HepG2 (cell line): Measurements from ENCODE around the gene TOMM20. TPM values are rescaled to one million over a fixed set of nuclear protein-coding genes. Genes with fewer than 3 reads are reported as not detected.

Experiments used
- ATAC-seq: fragments of 200-7000 bp; cut with Tn5 transposase; 3 replicates; pipeline ENCODE4 v1.9.1; 2020; ENCODE audit warnings: mild to moderate bottlenecking, moderate library complexity
- BruUV-seq: library from RNA; stranded (reverse); fragments of 400-500 nt; replicated peaks from 2 replicates; lab custom pipeline; 2021; lab: Mats Ljungman, UMichigan
- CTCF ChIA-PET: fragments of 300-600 bp; formaldehyde crosslinking; extraction: SDS; loops from one replicate; lab custom pipeline; 2021; ENCODE audit warnings: low total read pairs, inconsistent platforms, low intra/inter-chr PET ratio; lab: Yijun Ruan, JAX
- POLR2A ChIA-PET: fragments of 350-600 bp; sonication (Branson Sonifier 250); formaldehyde crosslinking; loops from one replicate; lab custom pipeline; 2020; ENCODE audit warnings: antibody characterized with exemption, inconsistent platforms; lab: Yijun Ruan, JAX
- DNase-seq: peaks from one replicate; pipeline ENCODE4 v3.0.0-alpha.2; 2015; ENCODE audit warnings: low spot score
- FAIRE-seq: peaks from 3 replicates; lab custom pipeline; 2011; peaks lifted over from hg19 to GRCh38; lab: Jason Lieb, UNC
- H2AFZ ChIP-seq: one replicate; pipeline ENCODE4 v1.6.1; 2011; ENCODE audit warnings: low read length, inconsistent platforms
- H3K27ac ChIP-seq: fragments of 300-600 bp; 3 replicates; pipeline ENCODE4 v1.8.0; 2011; ENCODE audit warnings: mixed run types, mild to moderate bottlenecking, mixed read lengths, low read length, inconsistent platforms; ENCODE audit not compliant: insufficient read depth; ENCODE audit errors: extremely low read length
- H3K27me3 ChIP-seq, 2 experiments: fragments of 200-600 bp in 1 of 2; 2 replicates in 1 of 2; 3 replicates in 1 of 2; pipeline versions ENCODE4 v1.6.0 to v1.8.0; 2011; ENCODE audit warnings: low read length in 2 of 2, mild to moderate bottlenecking in 2 of 2, moderate library complexity in 2 of 2, inconsistent platforms in 1 of 2; ENCODE audit not compliant: insufficient read depth in 2 of 2, control insufficient read depth in 1 of 2
- H3K36me3 ChIP-seq, 2 experiments: fragments of 200-600 bp in 1 of 2; replicated peaks in 1 of 2; 2 replicates in 1 of 2; 3 replicates in 1 of 2; pipeline versions ENCODE4 v1.5.1 to v1.8.0; 2011; ENCODE audit warnings: low read length in 2 of 2, inconsistent platforms in 1 of 2; ENCODE audit not compliant: insufficient read depth in 2 of 2, control insufficient read depth in 1 of 2
- H3K4me1 ChIP-seq: 2 replicates; pipeline ENCODE4 v1.5.1; 2012; ENCODE audit warnings: low read length, inconsistent platforms; ENCODE audit not compliant: insufficient read depth
- H3K4me2 ChIP-seq: 2 replicates; pipeline ENCODE4 v1.6.0; 2011; ENCODE audit warnings: low read depth, low read length, inconsistent platforms
- H3K4me3 ChIP-seq, 3 experiments: fragments of 200-600 bp in 1 of 3; sonication (generic), shearing (Covaris generic) in 1 of 3; replicated peaks in 1 of 3; 2 replicates each; pipeline ENCODE4 v1.5.1; 2011 to 2016; ENCODE audit warnings: low read length in 3 of 3, inconsistent platforms in 2 of 3, low read depth in 2 of 3, mild to moderate bottlenecking in 2 of 3, control low read depth in 1 of 3, mixed read lengths in 1 of 3; ENCODE audit not compliant: insufficient read depth in 1 of 3
- H3K79me2 ChIP-seq: one replicate; pipeline ENCODE4 v1.6.1; 2011; ENCODE audit warnings: low read length, inconsistent platforms; ENCODE audit not compliant: insufficient read depth
- H3K9ac ChIP-seq: 2 replicates; pipeline ENCODE4 v1.6.0; 2011; ENCODE audit warnings: mild to moderate bottlenecking, low read depth, low read length, inconsistent platforms; ENCODE audit not compliant: insufficient read depth
- H3K9me3 ChIP-seq: 2 replicates; pipeline ENCODE4 v1.5.1; 2012; ENCODE audit warnings: mild to moderate bottlenecking, low read length
- H4K20me1 ChIP-seq: 2 replicates; pipeline ENCODE4 v1.6.0; 2011; ENCODE audit warnings: inconsistent platforms, mild to moderate bottlenecking, low read length, moderate library complexity; ENCODE audit not compliant: insufficient read depth
- CREBL2 ChIP-seq: sonication (generic); formaldehyde crosslinking; IDR thresholded peaks from 2 replicates; pipeline ENCODE4 v1.8.1; 2023; ENCODE audit warnings: missing genetic modification reagents, mild to moderate bottlenecking, borderline replicate concordance
- PAWR ChIP-seq: sonication (generic); formaldehyde crosslinking; IDR thresholded peaks from 2 replicates; pipeline ENCODE4 v1.4.0; 2020; ENCODE audit warnings: missing genetic modification reagents, mild to moderate bottlenecking, borderline replicate concordance
- U2AF1 ChIP-seq: fragments of 200-400 bp; formaldehyde crosslinking; optimal IDR thresholded peaks from 2 replicates; pipeline ENCODE3; 2017; ENCODE audit warnings: mild to moderate bottlenecking, low read depth, low read length
- ZFP82 ChIP-seq: sonication (generic); formaldehyde crosslinking; IDR thresholded peaks from 2 replicates; pipeline ENCODE4 v1.5.1; 2020; ENCODE audit warnings: mild to moderate bottlenecking, missing genetic modification reagents, borderline replicate concordance
- WGBS: methylation state at CpG from one replicate; pipeline ENCODE4 v1.1.6; 2017; ENCODE audit warnings: low lambda C conversion rate; 5-methylcytosine and 5-hydroxymethylcytosine counted together
- in situ Hi-C: cut with HindIII; loops from 2 replicates; pipeline ENCODE4 v1.10.0; 2017; ENCODE audit warnings: low pct_unique_long_range_greater_than_20kb; ENCODE audit not compliant: extremely low pct_ligation_motif_present
- intact Hi-C: fragments of 100-400 bp; cut with micrococcal nuclease; formaldehyde crosslinking; loops from one replicate; pipeline ENCODE4 v1.10.0; 2022; ENCODE audit not compliant: unreplicated experiment
- polyA plus RNA-seq, 8 experiments: library from polyadenylated mRNA; depleted of rRNA in 3 of 8; stranded (reverse) in 7 of 8; unstranded in 1 of 8; fragments of >200 nt; fragmentation: Illumina TruSeq in 4 of 8; extraction: Trizol in 4 of 8; gene quantifications; 2 replicates each; pipeline versions ENCODE4 v1.2.1 to v1.2.3, GENCODE V29; 2011 to 2016; ENCODE audit warnings: low read depth in 4 of 8, missing spikeins in 1 of 8, mixed read lengths in 1 of 8; ENCODE audit not compliant: insufficient read depth in 1 of 8
- total RNA-seq, 5 experiments: library from RNA; depleted of rRNA; stranded (reverse); fragments of >200 nt; fragmentation: Illumina TruSeq; extraction: Trizol; gene quantifications; 2 replicates each; pipeline ENCODE4 v1.2.3, GENCODE V29; 2016; ENCODE audit warnings: low read depth in 1 of 5
- TF ChIP-seq, protein P1 (sequence below): sonication (generic); formaldehyde crosslinking; IDR thresholded peaks from 2 replicates; pipeline ENCODE4 v1.9.0; 2021; ENCODE audit warnings: missing genetic modification reagents, borderline replicate concordance
- TF ChIP-seq, protein P2 (sequence below): sonication (generic); formaldehyde crosslinking; IDR thresholded peaks from 2 replicates; pipeline ENCODE4 v1.9.0; 2022; ENCODE audit warnings: missing genetic modification reagents, mild to moderate bottlenecking, borderline replicate concordance

TOMM20 gene
- total and polyA plus RNA-seq, 2 of the 13 experiments (the other 11 are each of a cell fraction or from before 2014, with no cell fraction given): 153 to 376 TPM

DNA sequence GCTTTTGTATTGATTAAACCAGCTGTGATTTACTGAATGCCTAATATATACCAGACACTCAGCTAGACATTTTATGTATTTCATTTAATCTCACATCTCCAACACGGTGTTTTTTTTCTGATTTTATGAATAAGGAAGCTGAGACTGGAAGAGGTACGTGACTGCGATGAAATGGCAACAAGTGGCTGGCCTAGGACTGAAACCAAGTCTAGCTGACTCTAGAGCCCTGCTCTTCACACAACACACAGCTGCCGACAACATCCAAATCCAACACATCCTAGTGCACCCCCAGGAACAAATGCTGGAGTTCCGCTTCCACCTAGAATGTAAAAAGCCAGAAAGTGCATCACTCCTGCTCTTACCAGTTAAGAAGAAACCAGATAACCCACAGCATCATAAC, 10.7 kb upstream of the TOMM20 start:
- ChIA-PET CTCF (no interaction called here), POLR2A (interaction anchor here (1.4 to 1.8 kb wide), 2 partner anchors 9 to 22 kb away, joined by 3 to 6 read pairs; partner anchors contain the start of gene RBM34)
- Histone ChIP-seq H3K79me2 (peaks cover 9% of the 10 kb centered on the region), H3K36me3 (peaks cover 29 to 69% of the 10 kb centered on the region in 2 experiments), H3K4me1 (no peaks in the 10 kb centered on the region), H3K9ac (no peak overlapping the region), H3K27me3 (no peaks in the 10 kb centered on the region), H3K27ac (no peak overlapping the region), H3K4me3 (no peak overlapping the region), H3K4me2 (no peak overlapping the region), H2AFZ (no peak overlapping the region), H3K9me3 (no peaks in the 10 kb centered on the region), H4K20me1 (no peaks in the 10 kb centered on the region)
- in situ Hi-C loops (no loop called here), intact Hi-C loops (no loop called here)
- DNase-seq (no peak), FAIRE-seq (no peak), ATAC-seq (no peak)
- TF ChIP-seq, protein P1, sequence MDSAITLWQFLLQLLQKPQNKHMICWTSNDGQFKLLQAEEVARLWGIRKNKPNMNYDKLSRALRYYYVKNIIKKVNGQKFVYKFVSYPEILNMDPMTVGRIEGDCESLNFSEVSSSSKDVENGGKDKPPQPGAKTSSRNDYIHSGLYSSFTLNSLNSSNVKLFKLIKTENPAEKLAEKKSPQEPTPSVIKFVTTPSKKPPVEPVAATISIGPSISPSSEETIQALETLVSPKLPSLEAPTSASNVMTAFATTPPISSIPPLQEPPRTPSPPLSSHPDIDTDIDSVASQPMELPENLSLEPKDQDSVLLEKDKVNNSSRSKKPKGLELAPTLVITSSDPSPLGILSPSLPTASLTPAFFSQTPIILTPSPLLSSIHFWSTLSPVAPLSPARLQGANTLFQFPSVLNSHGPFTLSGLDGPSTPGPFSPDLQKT (CRISPR knock-in tag): no peak
- TF ChIP-seq, protein P2, sequence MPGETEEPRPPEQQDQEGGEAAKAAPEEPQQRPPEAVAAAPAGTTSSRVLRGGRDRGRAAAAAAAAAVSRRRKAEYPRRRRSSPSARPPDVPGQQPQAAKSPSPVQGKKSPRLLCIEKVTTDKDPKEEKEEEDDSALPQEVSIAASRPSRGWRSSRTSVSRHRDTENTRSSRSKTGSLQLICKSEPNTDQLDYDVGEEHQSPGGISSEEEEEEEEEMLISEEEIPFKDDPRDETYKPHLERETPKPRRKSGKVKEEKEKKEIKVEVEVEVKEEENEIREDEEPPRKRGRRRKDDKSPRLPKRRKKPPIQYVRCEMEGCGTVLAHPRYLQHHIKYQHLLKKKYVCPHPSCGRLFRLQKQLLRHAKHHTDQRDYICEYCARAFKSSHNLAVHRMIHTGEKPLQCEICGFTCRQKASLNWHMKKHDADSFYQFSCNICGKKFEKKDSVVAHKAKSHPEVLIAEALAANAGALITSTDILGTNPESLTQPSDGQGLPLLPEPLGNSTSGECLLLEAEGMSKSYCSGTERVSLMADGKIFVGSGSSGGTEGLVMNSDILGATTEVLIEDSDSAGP (CRISPR knock-in tag): no peak
- TF ChIP-seq ZFP82 (CRISPR knock-in tag) (no peak), U2AF1 (no peak)
- BruUV-seq: no TSS peak
- over 99% methylated on average over 5 of the region's 5 CpGs for WGBS

- no peaks in the 10 kb centered on the region for H3K27me3 ChIP-seq
- H3K27ac ChIP-seq: no peak overlapping the region
- peaks cover 6% of the 10 kb centered on the region for H3K79me2 ChIP-seq
- DNase-seq (no peak), FAIRE-seq (no peak), ATAC-seq (no peak)
- no peak overlapping the region for H3K9ac ChIP-seq
- H3K4me3 ChIP-seq: no peak overlapping the region
- H4K20me1 ChIP-seq: no peaks in the 10 kb centered on the region
- intact Hi-C loops (no loop called here), in situ Hi-C loops (no loop called here)
- TF ChIP-seq PAWR (CRISPR knock-in tag): no peak
- no peak for TF ChIP-seq CREBL2
- ChIA-PET CTCF (no interaction called here), POLR2A (interaction anchor here (1.4 to 1.8 kb wide), 2 partner anchors 9 to 22 kb away, joined by 3 to 6 read pairs; partner anchors contain the start of gene RBM34)
- WGBS: 100% methylated on average over 2 of the region's 2 CpGs
- no peaks in the 10 kb centered on the region for H3K9me3 ChIP-seq
- no TSS peak for BruUV-seq
- no peak overlapping the region for H3K4me2 ChIP-seq
- H3K4me1 ChIP-seq: no peaks in the 10 kb centered on the region
- peaks cover 30 to 69% of the 10 kb centered on the region in 2 experiments for H3K36me3 ChIP-seq
- H2AFZ ChIP-seq: no peak overlapping the region
Measured at GRCh38 chr1:235138821-235139220, 10.2 kb upstream of the TOMM20 start.
